22Rv1 (cell line): ENCODE measurements around the gene WNK4.

Experiments used
- ZFX ChIP-seq: fragments of 450-650 bp; IDR thresholded peaks from 2 replicates; pipeline ENCODE4 v1.6.1; 2017; ENCODE audit warnings: antibody characterized with exemption, borderline replicate concordance
- TF ChIP-seq, protein P1 (sequence below): fragments of 450-650 bp; IDR thresholded peaks from 2 replicates; pipeline ENCODE4 v1.5.1; 2017; ENCODE audit warnings: mild to moderate bottlenecking

DNA sequence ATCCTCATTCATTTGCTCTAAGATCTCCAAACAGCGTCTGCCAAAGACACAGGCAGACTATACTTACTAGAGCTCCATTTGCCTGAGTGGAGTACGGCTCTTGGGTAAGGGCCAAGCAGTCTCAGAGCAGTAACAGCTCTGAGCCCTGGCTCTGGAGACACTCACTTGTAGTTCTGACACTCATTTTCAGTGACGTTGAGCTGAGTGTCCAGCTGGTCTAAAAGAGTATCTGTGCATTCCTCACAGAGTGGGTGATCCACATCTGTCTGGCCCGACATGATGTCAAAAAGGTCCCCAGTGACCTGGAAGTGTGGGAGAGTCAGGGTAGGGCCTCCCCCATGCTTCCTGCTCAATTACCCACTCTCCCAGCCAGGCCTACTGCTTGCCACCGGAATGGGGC lies 38.0 kb downstream of the WNK4 start:
- TF ChIP-seq, protein P1, sequence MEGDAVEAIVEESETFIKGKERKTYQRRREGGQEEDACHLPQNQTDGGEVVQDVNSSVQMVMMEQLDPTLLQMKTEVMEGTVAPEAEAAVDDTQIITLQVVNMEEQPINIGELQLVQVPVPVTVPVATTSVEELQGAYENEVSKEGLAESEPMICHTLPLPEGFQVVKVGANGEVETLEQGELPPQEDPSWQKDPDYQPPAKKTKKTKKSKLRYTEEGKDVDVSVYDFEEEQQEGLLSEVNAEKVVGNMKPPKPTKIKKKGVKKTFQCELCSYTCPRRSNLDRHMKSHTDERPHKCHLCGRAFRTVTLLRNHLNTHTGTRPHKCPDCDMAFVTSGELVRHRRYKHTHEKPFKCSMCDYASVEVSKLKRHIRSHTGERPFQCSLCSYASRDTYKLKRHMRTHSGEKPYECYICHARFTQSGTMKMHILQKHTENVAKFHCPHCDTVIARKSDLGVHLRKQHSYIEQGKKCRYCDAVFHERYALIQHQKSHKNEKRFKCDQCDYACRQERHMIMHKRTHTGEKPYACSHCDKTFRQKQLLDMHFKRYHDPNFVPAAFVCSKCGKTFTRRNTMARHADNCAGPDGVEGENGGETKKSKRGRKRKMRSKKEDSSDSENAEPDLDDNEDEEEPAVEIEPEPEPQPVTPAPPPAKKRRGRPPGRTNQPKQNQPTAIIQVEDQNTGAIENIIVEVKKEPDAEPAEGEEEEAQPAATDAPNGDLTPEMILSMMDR = no peak
- no peak for TF ChIP-seq ZFX
